Heart left ventricle (tissue), 16 donors: ENCODE data around the gene ALX1. TPM values are rescaled to one million over a fixed set of nuclear protein-coding genes. Genes with fewer than 3 reads are reported as not detected.
A peak's percentile ranks its signal among the peaks of the same experiment; 100 is the strongest.

ENCODE experiments used
- ATAC-seq, 4 donors: fragments of 200-7000 bp; cut with Tn5 transposase; one replicate each; pipeline ENCODE4 v1.9.1; 2020 to 2022; ENCODE audit warnings: moderate library complexity in 4 of 4, mild to moderate bottlenecking in 3 of 4, moderate number of reproducible peaks in 1 of 4
- DNase-seq, 5 donors: peaks; one replicate each; pipeline ENCODE4 v3.0.0-alpha.2; 2020
- H3K27ac ChIP-seq, 12 donors: fragments of 200-600 bp; sonication (generic) in 4 of 12; one replicate each; pipeline versions ENCODE4 v1.5.0 to v1.8.0; 2016 to 2022; ENCODE audit warnings: mild to moderate bottlenecking in 2 of 12
- H3K27me3 ChIP-seq, 9 donors: fragments of 200-600 bp; sonication (generic) in 2 of 9; one replicate each; pipeline versions ENCODE4 v1.5.1 to v1.8.0; 2016 to 2022; ENCODE audit warnings: mild to moderate bottlenecking in 3 of 9
- H3K36me3 ChIP-seq, 9 donors: fragments of 200-600 bp; sonication (generic) in 2 of 9; one replicate each; pipeline versions ENCODE4 v1.5.0 to v1.8.0; 2018 to 2022; ENCODE audit warnings: mild to moderate bottlenecking in 2 of 9
- H3K4me1 ChIP-seq, 12 donors: fragments of 200-600 bp; sonication (generic) in 4 of 12; one replicate each; pipeline versions ENCODE4 v1.5.0 to v1.8.0; 2016 to 2022; ENCODE audit warnings: mild to moderate bottlenecking in 3 of 12
- H3K4me3 ChIP-seq, 12 donors: fragments of 200-600 bp; sonication (generic) in 4 of 12; one replicate each; pipeline versions ENCODE4 v1.5.0 to v1.8.0; 2017 to 2022; ENCODE audit warnings: mild to moderate bottlenecking in 9 of 12, moderate library complexity in 4 of 12
- H3K9me3 ChIP-seq, 12 donors: fragments of 200-600 bp; sonication (generic) in 4 of 12; one replicate each; pipeline versions ENCODE4 v1.5.0 to v1.8.0; 2016 to 2022; ENCODE audit warnings: mild to moderate bottlenecking in 1 of 12
- CTCF ChIP-seq, 12 donors: fragments of 200-600 bp; sonication (generic) in 4 of 12; IDR thresholded peaks; one replicate each; pipeline versions ENCODE4 v1.5.0 to v1.8.0; 2018 to 2022; ENCODE audit warnings: antibody characterized with exemption in 12 of 12, mild to moderate bottlenecking in 5 of 12
- POLR2A ChIP-seq, 2 donors: fragments of 450-650 bp; IDR thresholded peaks; one replicate each; pipeline ENCODE4 v1.6.1; 2017; ENCODE audit warnings: antibody characterized with exemption in 2 of 2, mild to moderate bottlenecking in 2 of 2, moderate library complexity in 2 of 2
- WGBS, 4 donors: extraction: QIAGEN DNeasy Blood & Tissue Kit in 2 of 4; methylation state at CpG; one replicate each; pipeline versions ENCODE4 v1.1.5 to v1.1.7; 2013 to 2018; 5-methylcytosine and 5-hydroxymethylcytosine counted together
- intact Hi-C, 10 donors: fragments of 100-400 bp; cut with DNase I; formaldehyde crosslinking; loops; one replicate each; pipeline versions ENCODE4 v1.11.1 to v1.14.2; 2022
- polyA plus RNA-seq, 2 donors: library from polyadenylated mRNA; stranded (reverse); fragments of 200-250 nt; gene quantifications; one replicate each; pipeline ENCODE4 v1.2.3, GENCODE V29; 2013
- total RNA-seq, 9 donors: library from RNA; depleted of rRNA in 2 of 9; stranded (reverse); fragments of >200 nt in 2 of 9; fragmentation: NEBNext Ultra II Directional in 3 of 9; extraction: Animal tissue kit (Norgen Biotek cat#: 25700) in 3 of 9; gene quantifications; one replicate each; pipeline versions ENCODE4 v1.1.0 to v1.2.4, GENCODE V29; 2016 to 2023
- donor health status: ischemic (EF 13 %, LVEDD 7.1; RV severe dilation, severe dysfunction).
- donor health status: healthy with polysubstance abuse.
- donor health status: DM: no; HTN: yes; CAD: no.
- donor health status: DM: no; HTN: no; CAD: no.
- donor health status: ischemic (EF 25% LVEDD 6.9; RV normal size, moderate dysfunction).
- donor health status: ischemic (EF 25% LVEDD 5.7; RV mildly dilated, moderate dysfunction).
- donor health status: healthy.
- donor health status: DM: yes; HTN: yes; CAD: no.
- donor health status: ischemic (EF 35%, LVEDD 5.7; RV mildly dilated, moderate dysfunction).
- donor health status: nonischemic (EF 11% LVEDD 7.7; RV severe dilation, severe dysfunction).
- donor health status: DM: yes; HTN: yes; CAD: no.
- donor health status: PGD.
- donor health status: ischemic (EF 29% LVEDD 5.4; RV normal size, mild dysfunction).
- donor health status: nonischemic (EF 23%, LVEDD 6.1; RV moderate dilation, normal function).

The ALX1 gene
- total and polyA plus RNA-seq, 11 donors: not detected

- Histone ChIP-seq H3K27ac (no peak overlapping the region), H3K9me3 (peaks cover 0 to 13% (median 0%) of the 10 kb centered on the region in 12 donors), H3K4me3 (no peak overlapping the region), H3K36me3 (no peaks in the 10 kb centered on the region), H3K27me3 (peaks cover 16 to 100% (median 99%) of the 10 kb centered on the region in 9 donors), H3K4me1 (peaks cover 0 to 22% (median 12%) of the 10 kb centered on the region in 12 donors)
- 16 to 37% (median 29%) methylated on average over 21 to 30 of the region's 30 CpGs for WGBS, 4 donors
- TF ChIP-seq POLR2A (IDR thresholded peaks at IDR 0.05) (no peak), CTCF (IDR thresholded peaks at IDR 0.05) (no peak)
- intact Hi-C loops: no loop called here
- DNase-seq (peak in 1 of 5 donors; percentile 29), ATAC-seq (no peak)
These were observed 2.0 kb upstream of the ALX1 start for GRCh38 chr12:85277900-85278597.

- ATAC-seq: no peak
- peaks cover 16 to 100% (median 97%) of the 10 kb centered on the region in 9 donors for H3K27me3 ChIP-seq
These were observed 1.2 kb upstream of the ALX1 start for GRCh38 chr12:85278598-85279448.

GRCh38 chr12:85279449-85280164 is 413 bp upstream of the ALX1 start:
- DNase-seq (peak in 1 of 5 donors; percentile 35), ATAC-seq (peak in 1 of 4 donors; percentile 33)
- Histone ChIP-seq H3K27ac (no peak overlapping the region), H3K4me3 (peak overlapping the region in 11 of 12 donors; percentile 6 to 48 (median 35)), H3K27me3 (peaks cover 16 to 100% (median 95%) of the 10 kb centered on the region in 9 donors), H3K9me3 (peaks cover 0 to 13% (median 0%) of the 10 kb centered on the region in 12 donors), H3K4me1 (peaks cover 0 to 22% (median 12%) of the 10 kb centered on the region in 12 donors), H3K36me3 (no peaks in the 10 kb centered on the region)
- WGBS, 4 donors: 2 to 7% (median 4%) methylated on average over 42 to 44 of the region's 44 CpGs
- TF ChIP-seq CTCF (IDR thresholded peaks at IDR 0.05) (no peak), POLR2A (IDR thresholded peaks at IDR 0.05) (no peak)
- intact Hi-C loops: no loop called here

More at GRCh38 chr12:85278598-85279448, 1.2 kb upstream of the ALX1 start:
- intact Hi-C loops: no loop called here
- no peak for TF ChIP-seq POLR2A (IDR thresholded peaks at IDR 0.05)
- TF ChIP-seq CTCF (IDR thresholded peaks at IDR 0.05): no peak
- Histone ChIP-seq H3K27ac (no peak overlapping the region), H3K4me1 (peaks cover 0 to 22% (median 12%) of the 10 kb centered on the region in 12 donors), H3K9me3 (peaks cover 0 to 13% (median 0%) of the 10 kb centered on the region in 12 donors), H3K36me3 (no peaks in the 10 kb centered on the region), H3K4me3 (peak overlapping the region in 1 of 12 donors; percentile 41)
- 19 to 45% (median 30%) methylated on average over 22 to 37 of the region's 37 CpGs for WGBS, 4 donors
- DNase-seq: peak in 1 of 5 donors; percentile 39
